ENCODE results near the gene STK32C. TPM values are rescaled to one million over a fixed set of nuclear protein-coding genes. Genes with fewer than 3 reads are reported as not detected.

The STK32C gene
- total and polyA plus RNA-seq, 10 of the 15 experiments (the other 5 are each of a cell fraction or from before 2014, with no cell fraction given), result 1.5 to 18.1 (median 6.4) TPM

- no peak for TF ChIP-seq SRF (IDR thresholded peaks at IDR 0.05; ENCODE audit: low read depth in 2 of 2, low read length in 2 of 2)
- no peak for TF ChIP-seq EED (IDR thresholded peaks at IDR 0.05; ENCODE audit: low read depth)
- no peak for TF ChIP-seq ZBED1 (IDR thresholded peaks at IDR 0.05; ENCODE audit: borderline replicate concordance)
- no peak for TF ChIP-seq NBN (IDR thresholded peaks at IDR 0.05)
- TF ChIP-seq EZH2 (IDR thresholded peaks at IDR 0.05; ENCODE audit: borderline replicate concordance, control insufficient read depth, low read depth, low read length), result no peak
- no peak for TF ChIP-seq BHLHE40 (IDR thresholded peaks at IDR 0.05; ENCODE audit: borderline replicate concordance in 1 of 2, low read depth in 2 of 2, low read length in 1 of 2)
- no peak for TF ChIP-seq RAD51 (IDR thresholded peaks at IDR 0.05)
- DNase-seq (ENCODE audit: low read depth, low spot score) (no peak), ATAC-seq (no peak), FAIRE-seq (no peak)
- H3K4me1 ChIP-seq (ENCODE audit: control insufficient read depth, insufficient read depth, low read length), result no peaks in the 10 kb centered on the region
- in situ Hi-C loops (cut with MboI), result no loop called here
- H3K27ac ChIP-seq (ENCODE audit: control insufficient read depth, insufficient read depth), result no peak overlapping the region
- ChIA-PET POLR2A (no interaction called here), SMC1A (ENCODE audit: uncharacterized antibody, unreplicated experiment) (no interaction called here), RAD21 (ENCODE audit: unreplicated experiment) (no interaction called here), CTCF (no interaction called here)
- 57% methylated on average over 26 of the region's 26 CpGs for WGBS (ENCODE audit: insufficient coverage, insufficient replicate concordance, low lambda C conversion rate, missing lambda C conversion rate)
- no peaks in the 10 kb centered on the region for H3K9me3 ChIP-seq (replicated peaks; ENCODE audit: control insufficient read depth, insufficient read depth, low read length)
- no peaks in the 10 kb centered on the region for H3K36me3 ChIP-seq (ENCODE audit: control insufficient read depth in 2 of 2, insufficient read depth in 2 of 2, low read length in 1 of 2)
- H4K20me1 ChIP-seq (ENCODE audit: control insufficient read depth, insufficient read depth), result no peaks in the 10 kb centered on the region
- H3K9ac ChIP-seq (ENCODE audit: control insufficient read depth, insufficient read depth, low read length), result no peak overlapping the region
- intact Hi-C loops (cut with micrococcal nuclease; ENCODE audit: unreplicated experiment), result no loop called here
- H3K4me3 ChIP-seq, result no peak overlapping the region
- no peaks in the 10 kb centered on the region for H3K27me3 ChIP-seq (replicated peaks in 1 of 2; ENCODE audit: control insufficient read depth in 2 of 2, insufficient read depth in 2 of 2, low read length in 1 of 2)
- no peak overlapping the region for H2AFZ ChIP-seq (ENCODE audit: control insufficient read depth, low read depth, low read length)
- no TSS peak for BruUV-seq (replicated peaks)
- H3K79me2 ChIP-seq (ENCODE audit: control insufficient read depth, insufficient read depth, low read length), result no peaks in the 10 kb centered on the region
- H3K4me2 ChIP-seq (ENCODE audit: control insufficient read depth, insufficient read depth), result no peak overlapping the region
Observed at GRCh38 chr10:132275426-132276178, 32.1 kb downstream of the STK32C start.

DNA sequence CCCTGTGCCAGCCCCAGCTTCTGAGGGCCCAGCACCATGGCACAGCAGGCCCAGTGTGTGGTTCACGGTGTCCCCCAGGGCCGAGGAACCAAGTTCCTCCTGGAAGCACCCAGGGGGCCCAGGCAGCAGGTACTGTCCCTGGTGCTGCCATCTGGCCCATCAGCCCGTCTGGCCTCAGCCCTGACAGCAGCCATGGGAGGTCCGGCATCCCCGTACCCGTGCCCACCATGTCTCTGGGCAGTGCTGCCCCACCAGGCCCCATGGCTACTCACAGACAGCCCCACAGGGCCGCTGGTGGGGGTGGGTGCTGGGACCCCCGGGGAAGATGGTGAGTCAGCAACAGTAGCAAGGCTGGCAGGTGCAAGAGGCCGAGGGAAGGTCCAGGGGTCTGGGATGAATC is 32.8 kb downstream of the STK32C start:
- H3K36me3 ChIP-seq (ENCODE audit: control insufficient read depth in 2 of 2, insufficient read depth in 2 of 2, low read length in 1 of 2), result no peaks in the 10 kb centered on the region
- SMC1A ChIA-PET (ENCODE audit: uncharacterized antibody, unreplicated experiment), result no interaction called here
- no peak for TF ChIP-seq IRF5 (IDR thresholded peaks at IDR 0.05; ENCODE audit: borderline replicate concordance)
- TF ChIP-seq, protein P1, sequence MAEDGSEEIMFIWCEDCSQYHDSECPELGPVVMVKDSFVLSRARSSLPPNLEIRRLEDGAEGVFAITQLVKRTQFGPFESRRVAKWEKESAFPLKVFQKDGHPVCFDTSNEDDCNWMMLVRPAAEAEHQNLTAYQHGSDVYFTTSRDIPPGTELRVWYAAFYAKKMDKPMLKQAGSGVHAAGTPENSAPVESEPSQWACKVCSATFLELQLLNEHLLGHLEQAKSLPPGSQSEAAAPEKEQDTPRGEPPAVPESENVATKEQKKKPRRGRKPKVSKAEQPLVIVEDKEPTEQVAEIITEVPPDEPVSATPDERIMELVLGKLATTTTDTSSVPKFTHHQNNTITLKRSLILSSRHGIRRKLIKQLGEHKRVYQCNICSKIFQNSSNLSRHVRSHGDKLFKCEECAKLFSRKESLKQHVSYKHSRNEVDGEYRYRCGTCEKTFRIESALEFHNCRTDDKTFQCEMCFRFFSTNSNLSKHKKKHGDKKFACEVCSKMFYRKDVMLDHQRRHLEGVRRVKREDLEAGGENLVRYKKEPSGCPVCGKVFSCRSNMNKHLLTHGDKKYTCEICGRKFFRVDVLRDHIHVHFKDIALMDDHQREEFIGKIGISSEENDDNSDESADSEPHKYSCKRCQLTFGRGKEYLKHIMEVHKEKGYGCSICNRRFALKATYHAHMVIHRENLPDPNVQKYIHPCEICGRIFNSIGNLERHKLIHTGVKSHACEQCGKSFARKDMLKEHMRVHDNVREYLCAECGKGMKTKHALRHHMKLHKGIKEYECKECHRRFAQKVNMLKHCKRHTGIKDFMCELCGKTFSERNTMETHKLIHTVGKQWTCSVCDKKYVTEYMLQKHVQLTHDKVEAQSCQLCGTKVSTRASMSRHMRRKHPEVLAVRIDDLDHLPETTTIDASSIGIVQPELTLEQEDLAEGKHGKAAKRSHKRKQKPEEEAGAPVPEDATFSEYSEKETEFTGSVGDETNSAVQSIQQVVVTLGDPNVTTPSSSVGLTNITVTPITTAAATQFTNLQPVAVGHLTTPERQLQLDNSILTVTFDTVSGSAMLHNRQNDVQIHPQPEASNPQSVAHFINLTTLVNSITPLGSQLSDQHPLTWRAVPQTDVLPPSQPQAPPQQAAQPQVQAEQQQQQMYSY (CRISPR knock-in tag; IDR thresholded peaks at IDR 0.05), result no peak
- TF ChIP-seq, protein P2, sequence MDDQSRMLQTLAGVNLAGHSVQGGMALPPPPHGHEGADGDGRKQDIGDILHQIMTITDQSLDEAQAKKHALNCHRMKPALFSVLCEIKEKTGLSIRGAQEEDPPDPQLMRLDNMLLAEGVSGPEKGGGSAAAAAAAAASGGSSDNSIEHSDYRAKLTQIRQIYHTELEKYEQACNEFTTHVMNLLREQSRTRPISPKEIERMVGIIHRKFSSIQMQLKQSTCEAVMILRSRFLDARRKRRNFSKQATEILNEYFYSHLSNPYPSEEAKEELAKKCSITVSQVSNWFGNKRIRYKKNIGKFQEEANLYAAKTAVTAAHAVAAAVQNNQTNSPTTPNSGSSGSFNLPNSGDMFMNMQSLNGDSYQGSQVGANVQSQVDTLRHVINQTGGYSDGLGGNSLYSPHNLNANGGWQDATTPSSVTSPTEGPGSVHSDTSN (IDR thresholded peaks at IDR 0.05; ENCODE audit: insufficient replicate concordance, low read depth, low read length), result no peak

More for the DNA sequence above, 32.8 kb downstream of the STK32C start:
- no peaks in the 10 kb centered on the region for H3K4me1 ChIP-seq (ENCODE audit: control insufficient read depth, insufficient read depth, low read length)
- ChIA-PET POLR2A (no interaction called here), RAD21 (ENCODE audit: unreplicated experiment) (no interaction called here), CTCF (no interaction called here)
- H2AFZ ChIP-seq (ENCODE audit: control insufficient read depth, low read depth, low read length), result no peak overlapping the region
- no peak overlapping the region for H3K4me3 ChIP-seq
- ATAC-seq (no peak), FAIRE-seq (no peak), DNase-seq (ENCODE audit: low read depth, low spot score) (no peak)
- no peaks in the 10 kb centered on the region for H3K27me3 ChIP-seq (replicated peaks in 1 of 2; ENCODE audit: control insufficient read depth in 2 of 2, insufficient read depth in 2 of 2, low read length in 1 of 2)
- no peaks in the 10 kb centered on the region for H3K9me3 ChIP-seq (replicated peaks; ENCODE audit: control insufficient read depth, insufficient read depth, low read length)
- no peak overlapping the region for H3K27ac ChIP-seq (ENCODE audit: control insufficient read depth, insufficient read depth)
- H3K4me2 ChIP-seq (ENCODE audit: control insufficient read depth, insufficient read depth), result no peak overlapping the region
- H3K79me2 ChIP-seq (ENCODE audit: control insufficient read depth, insufficient read depth, low read length), result no peaks in the 10 kb centered on the region
- H4K20me1 ChIP-seq (ENCODE audit: control insufficient read depth, insufficient read depth), result no peaks in the 10 kb centered on the region
- 31% methylated on average over 9 of the region's 9 CpGs for WGBS (ENCODE audit: insufficient coverage, insufficient replicate concordance, low lambda C conversion rate, missing lambda C conversion rate)
- BruUV-seq (replicated peaks), result no TSS peak
- intact Hi-C loops (cut with micrococcal nuclease; ENCODE audit: unreplicated experiment), result no loop called here
- H3K9ac ChIP-seq (ENCODE audit: control insufficient read depth, insufficient read depth, low read length), result no peak overlapping the region
- in situ Hi-C loops (cut with MboI), result no loop called here

All from GM12878 (cell line).